Non-pigmented ciliary epithelial cell (primary cell): ENCODE data around the gene NLRX1.
"Not testable (repeated sequence)": the region's sequence is repeated elsewhere in the genome, so short reads cannot be mapped to it uniquely, and the experiment has no call there.

Experiments used
- DNase-seq: peaks from one replicate; pipeline ENCODE4 v3.0.0-alpha.2; 2010; ENCODE audit warnings: low read depth

Gene NLRX1

GRCh38 chr11:119153049-119153818 is 15.3 kb upstream of the NLRX1 start:
- no peak for DNase-seq

- DNase-seq = no peak
Observed at GRCh38 chr11:119154178-119154577, 14.3 kb upstream of the NLRX1 start.

- DNase-seq = no peak
Observed at GRCh38 chr11:119155733-119156492, 12.6 kb upstream of the NLRX1 start.

GRCh38 chr11:119156496-119156895 is 12.0 kb upstream of the NLRX1 start:
- DNase-seq = no peak

GRCh38 chr11:119157063-119157462 is 11.5 kb upstream of the NLRX1 start:
- no peak for DNase-seq

- DNase-seq = no peak
Observed at GRCh38 chr11:119158467-119158866, 10.1 kb upstream of the NLRX1 start.

GRCh38 chr11:119160151-119160550 is 8.4 kb upstream of the NLRX1 start:
- no peak for DNase-seq

- DNase-seq = no peak
Observed at GRCh38 chr11:119161871-119162270, 6.7 kb upstream of the NLRX1 start.

- peak; percentile 36 for DNase-seq
Observed at GRCh38 chr11:119166368-119167076, 2.0 kb upstream of the NLRX1 start.

- not testable (repeated sequence) for DNase-seq
Observed at GRCh38 chr11:119167077-119167458, 1.5 kb upstream of the NLRX1 start.

GRCh38 chr11:119167933-119168332 is 592 bp upstream of the NLRX1 start:
- DNase-seq = no peak

GRCh38 chr11:119169282-119169719 is 776 bp downstream of the NLRX1 start:
- DNase-seq = peak; percentile 6

- DNase-seq = no peak
Observed at GRCh38 chr11:119172513-119172912, 4.0 kb downstream of the NLRX1 start.

- DNase-seq = no peak
Observed at GRCh38 chr11:119173453-119173852, 4.9 kb downstream of the NLRX1 start.

GRCh38 chr11:119175493-119176077 is 7.1 kb downstream of the NLRX1 start:
- no peak for DNase-seq

GRCh38 chr11:119178166-119178680 is 9.7 kb downstream of the NLRX1 start:
- DNase-seq = no peak

- DNase-seq = no peak
Observed at GRCh38 chr11:119179342-119179741, 10.8 kb downstream of the NLRX1 start.

- DNase-seq = no peak
Observed at GRCh38 chr11:119179983-119180382, 11.5 kb downstream of the NLRX1 start.

- DNase-seq = no peak
Observed at GRCh38 chr11:119180729-119181676, 12.5 kb downstream of the NLRX1 start.

- no peak for DNase-seq
Observed at GRCh38 chr11:119181677-119182412, 13.3 kb downstream of the NLRX1 start.
